Activated naive CD8-positive, alpha-beta T cell treated with anti-CD3 and anti-CD28 coated beads for 36 hours (primary cell): Measurements from ENCODE around the gene ALS2CL. TPM values are rescaled to one million over a fixed set of nuclear protein-coding genes. Genes with fewer than 3 reads are reported as not detected.
"Not testable (repeated sequence)": the region's sequence is repeated elsewhere in the genome, so short reads cannot be mapped to it uniquely, and the experiment has no call there.

ENCODE experiments used
- DNase-seq: peaks from one replicate; pipeline ENCODE4 v3.0.0; 2021
- H3K27ac Mint-ChIP-seq: one replicate; pipeline ENCODE4 v1.8.0; 2022; ENCODE audit warnings: mild to moderate bottlenecking, moderate library complexity, mixed read lengths
- H3K27me3 Mint-ChIP-seq: one replicate; pipeline ENCODE4 v1.8.0; 2022; ENCODE audit warnings: mild to moderate bottlenecking, mixed read lengths
- H3K36me3 Mint-ChIP-seq: one replicate; pipeline ENCODE4 v1.8.0; 2021; ENCODE audit warnings: mild to moderate bottlenecking, mixed read lengths
- H3K4me1 Mint-ChIP-seq: one replicate; pipeline ENCODE4 v1.8.0; 2021; ENCODE audit warnings: mixed read lengths
- H3K4me3 Mint-ChIP-seq: one replicate; pipeline ENCODE4 v1.8.0; 2022; ENCODE audit warnings: mild to moderate bottlenecking, moderate library complexity, mixed read lengths
- H3K9me3 Mint-ChIP-seq: one replicate; pipeline ENCODE4 v1.8.0; 2022; ENCODE audit warnings: mixed read lengths
- total RNA-seq, 2 experiments: library from RNA; stranded (reverse); gene quantifications; one replicate each; pipeline ENCODE4 v1.2.3, GENCODE V29; 2021

Gene ALS2CL
- total RNA-seq, 2 experiments from 2014 or later = 1.3 TPM

DNA sequence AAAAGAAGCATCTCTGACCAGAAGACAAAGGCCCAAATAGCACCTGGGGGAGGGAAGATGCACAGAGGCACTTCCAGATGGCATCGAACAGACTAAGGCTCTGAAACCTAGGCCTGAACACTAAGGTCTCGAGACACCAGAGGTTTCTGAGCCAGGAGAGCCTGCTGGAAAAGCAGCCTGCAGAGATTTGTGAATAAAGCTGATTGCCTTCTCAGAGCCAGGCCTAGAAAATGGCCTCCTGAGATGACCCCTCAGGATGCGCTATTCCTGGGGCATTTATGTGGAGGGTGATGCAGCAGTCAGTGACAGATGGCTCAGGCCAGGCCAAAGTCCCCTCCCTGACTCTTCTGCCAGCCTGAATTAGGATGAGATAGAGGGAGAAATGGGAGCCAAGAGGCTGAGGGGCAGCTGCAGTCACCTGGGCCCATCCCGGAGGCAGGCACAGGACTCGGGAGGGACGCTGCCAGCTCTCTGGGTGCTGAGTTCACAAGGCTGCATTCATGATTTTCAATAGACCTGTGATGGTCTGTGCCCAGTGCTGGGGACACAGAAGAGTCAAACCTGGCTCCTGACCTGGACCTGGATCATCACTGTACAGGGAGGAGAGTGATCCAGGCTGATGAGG lies 17.3 kb upstream of the ALS2CL start:
- Mint-ChIP-seq H3K27me3 (no peaks in the 10 kb centered on the region), H3K9me3 (no peaks in the 10 kb centered on the region), H3K4me1 (no peaks in the 10 kb centered on the region), H3K4me3 (no peak overlapping the region), H3K27ac (no peak overlapping the region), H3K36me3 (no peaks in the 10 kb centered on the region)
- no peak for DNase-seq

DNA sequence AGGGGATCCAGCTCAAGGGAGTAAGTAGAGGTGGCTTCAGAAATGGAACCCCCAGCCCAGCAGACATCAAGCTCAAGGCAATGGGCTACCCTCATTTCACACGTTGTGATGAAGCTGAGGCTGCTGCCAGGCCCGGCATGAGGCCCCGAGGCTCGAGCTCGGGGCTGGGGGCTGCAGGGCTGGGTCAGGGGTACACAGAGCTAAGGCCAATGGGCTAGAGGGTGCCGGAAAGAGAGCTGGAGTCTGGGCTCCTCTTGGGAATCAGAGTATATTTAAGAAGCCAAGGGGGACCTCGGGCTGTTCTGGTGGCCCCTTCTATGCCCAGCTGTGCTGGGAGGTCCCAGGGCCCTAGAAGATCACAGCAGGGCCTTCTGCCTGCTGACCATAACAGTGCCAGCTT lies 16.8 kb upstream of the ALS2CL start:
- no peak overlapping the region for H3K27ac Mint-ChIP-seq
- H3K27me3 Mint-ChIP-seq = no peaks in the 10 kb centered on the region
- no peaks in the 10 kb centered on the region for H3K36me3 Mint-ChIP-seq
- H3K4me3 Mint-ChIP-seq = no peak overlapping the region
- no peak for DNase-seq
- no peaks in the 10 kb centered on the region for H3K9me3 Mint-ChIP-seq
- no peaks in the 10 kb centered on the region for H3K4me1 Mint-ChIP-seq

DNA sequence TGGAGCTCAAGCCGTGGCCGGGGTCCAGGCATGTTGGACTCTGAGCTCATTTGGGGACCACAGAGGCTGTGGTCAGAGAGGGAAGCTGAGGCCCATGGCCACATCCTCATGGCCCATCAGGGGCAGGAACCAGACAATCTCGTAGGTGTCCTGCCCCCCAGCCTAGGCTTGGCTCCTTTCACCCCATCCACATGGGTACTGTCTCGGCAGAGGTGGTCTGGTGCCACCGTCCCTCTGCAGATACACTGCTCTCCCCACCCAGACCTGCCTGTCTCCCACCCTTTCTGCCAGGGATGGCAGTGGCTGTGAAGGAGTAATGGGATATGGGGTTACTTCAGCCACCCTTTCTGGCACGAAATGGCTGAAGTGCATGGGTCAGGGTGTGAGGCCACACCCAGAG lies 16.2 kb upstream of the ALS2CL start:
- H3K27me3 Mint-ChIP-seq = no peaks in the 10 kb centered on the region
- DNase-seq = no peak
- no peak overlapping the region for H3K27ac Mint-ChIP-seq
- H3K4me3 Mint-ChIP-seq = no peak overlapping the region
- H3K4me1 Mint-ChIP-seq = no peaks in the 10 kb centered on the region
- H3K36me3 Mint-ChIP-seq = no peaks in the 10 kb centered on the region
- no peaks in the 10 kb centered on the region for H3K9me3 Mint-ChIP-seq

DNA sequence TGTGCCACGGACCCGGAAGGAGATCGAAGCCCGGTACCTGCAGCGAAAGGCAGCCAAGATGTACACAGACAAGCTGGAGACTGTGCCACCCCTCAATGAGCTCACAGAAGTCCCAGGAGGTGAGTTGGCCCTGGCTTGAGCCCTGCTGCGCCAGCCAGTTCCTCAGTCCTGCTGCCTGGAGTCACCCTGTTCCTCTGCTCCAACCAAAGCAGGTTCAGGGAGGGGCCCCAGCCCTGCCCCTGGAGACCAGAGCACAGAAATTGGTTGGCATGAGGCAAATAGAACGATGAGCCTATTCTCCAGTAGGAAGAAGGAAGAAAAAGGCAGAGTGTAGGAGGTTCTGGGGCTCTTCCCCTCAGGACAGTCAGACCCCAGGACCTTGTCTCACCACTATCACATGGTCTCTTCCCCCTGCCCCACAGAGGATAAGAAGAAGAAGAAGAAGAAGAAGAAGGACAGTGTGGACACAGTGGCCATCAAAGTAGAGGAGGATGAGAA lies 15.7 kb upstream of the ALS2CL start:
- Mint-ChIP-seq H3K4me3 (no peak overlapping the region), H3K27me3 (no peaks in the 10 kb centered on the region), H3K36me3 (no peaks in the 10 kb centered on the region), H3K9me3 (no peaks in the 10 kb centered on the region), H3K27ac (no peak overlapping the region), H3K4me1 (no peaks in the 10 kb centered on the region)
- DNase-seq = no peak

DNA sequence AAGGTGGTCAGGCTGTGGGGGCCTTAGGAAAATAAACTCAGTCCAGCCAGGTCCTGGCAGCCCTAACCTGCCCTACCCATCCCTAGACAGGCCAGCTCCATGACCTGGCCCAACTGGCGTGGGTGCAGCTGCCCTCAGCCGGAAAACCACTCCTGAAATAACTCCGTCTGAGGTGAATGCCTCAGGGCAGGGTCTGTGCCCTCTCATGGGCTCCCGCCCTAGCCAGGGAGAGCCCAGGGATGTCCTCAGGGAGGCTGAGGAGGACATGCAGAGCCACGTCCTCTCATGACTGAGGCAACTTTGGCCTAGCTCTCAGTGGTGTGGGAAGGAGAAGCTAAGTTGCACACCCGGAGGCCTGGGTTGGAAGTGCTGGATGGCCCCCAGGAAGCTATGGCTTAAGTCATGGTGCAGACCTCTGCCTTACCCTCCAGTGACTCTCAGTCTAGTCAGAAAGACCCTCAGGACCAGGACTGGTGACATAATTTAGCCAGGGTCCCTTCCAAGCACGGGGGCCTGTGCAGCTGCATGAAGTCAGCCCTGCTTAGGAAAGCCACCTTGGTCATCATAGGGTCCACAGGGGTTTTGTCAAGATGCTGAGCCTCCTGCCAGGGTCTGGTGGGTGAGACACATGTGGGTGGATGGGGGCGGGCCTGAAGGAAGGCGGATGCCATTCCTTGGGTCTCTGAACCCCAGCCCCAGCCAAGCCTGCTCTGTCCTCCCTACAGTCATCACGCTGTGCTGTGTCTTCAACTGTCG lies 15.1 kb upstream of the ALS2CL start:
- no peak for DNase-seq
- Mint-ChIP-seq H3K36me3 (no peaks in the 10 kb centered on the region), H3K4me1 (no peaks in the 10 kb centered on the region), H3K27me3 (no peaks in the 10 kb centered on the region), H3K27ac (no peak overlapping the region), H3K4me3 (no peak overlapping the region), H3K9me3 (no peaks in the 10 kb centered on the region)

DNA sequence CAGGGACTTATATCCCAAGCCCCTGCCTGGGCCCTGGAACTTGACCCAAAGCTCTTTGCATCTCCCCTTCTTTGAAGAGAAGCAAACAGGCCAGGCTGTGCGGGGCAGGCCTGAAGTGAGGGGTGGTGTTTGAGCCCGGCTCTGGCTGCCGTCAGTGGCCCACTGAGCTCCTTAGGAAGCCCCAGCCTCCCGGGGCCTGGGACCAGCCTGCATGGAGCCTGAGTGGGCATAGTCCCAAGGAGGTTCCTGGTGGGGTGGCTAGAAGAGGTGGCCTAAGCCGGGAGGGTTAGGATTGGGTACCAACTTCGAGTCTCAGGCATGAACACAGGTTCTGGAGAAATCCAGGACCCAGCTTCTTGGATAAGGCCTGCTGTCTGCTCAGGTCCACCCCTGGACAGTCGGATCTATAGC lies 14.1 kb upstream of the ALS2CL start:
- Mint-ChIP-seq H3K9me3 (no peaks in the 10 kb centered on the region), H3K4me3 (no peak overlapping the region), H3K4me1 (no peaks in the 10 kb centered on the region), H3K27ac (no peak overlapping the region), H3K36me3 (no peaks in the 10 kb centered on the region), H3K27me3 (no peaks in the 10 kb centered on the region)
- DNase-seq = no peak

DNA sequence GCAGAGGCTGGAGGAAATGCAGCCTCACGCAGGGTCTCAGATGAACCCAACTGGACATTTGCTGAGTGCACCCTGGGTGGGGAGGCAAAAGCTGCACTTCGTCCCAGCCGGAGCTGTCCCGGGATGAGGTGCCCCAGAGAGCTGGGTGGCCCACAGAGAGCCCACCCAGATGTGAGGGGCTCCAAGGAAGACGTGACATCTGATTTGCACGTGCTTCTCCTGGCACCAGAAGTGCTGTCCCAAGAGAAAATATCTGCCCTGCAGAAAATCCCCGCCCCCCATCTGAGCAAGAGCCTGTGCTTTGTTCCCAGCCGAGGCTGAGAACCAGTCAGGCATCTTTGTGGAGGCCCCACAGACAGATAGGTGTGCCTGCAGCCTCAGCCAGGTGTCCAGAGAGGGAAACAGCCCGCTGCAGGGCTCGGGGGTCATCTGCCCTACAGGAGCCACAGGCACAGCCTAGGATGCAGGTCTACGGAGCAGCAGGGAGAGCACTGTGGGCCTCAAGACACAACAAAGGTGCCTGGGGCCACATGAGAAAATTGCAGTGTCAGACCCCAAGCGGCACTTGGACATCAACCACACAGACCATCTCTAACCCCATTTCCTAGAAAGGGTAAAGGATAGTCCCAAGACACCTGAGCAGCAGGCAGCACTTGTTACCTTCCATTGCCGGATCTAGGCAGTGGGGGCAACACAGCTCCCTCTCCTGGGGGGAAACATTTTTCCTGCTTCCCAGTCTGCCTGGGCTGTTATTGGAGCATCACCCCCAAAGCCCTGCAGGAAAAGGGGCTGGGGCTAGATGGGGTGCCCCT lies 13.5 kb upstream of the ALS2CL start:
- Mint-ChIP-seq H3K36me3 (no peaks in the 10 kb centered on the region), H3K27me3 (peaks cover 2% of the 10 kb centered on the region), H3K27ac (no peak overlapping the region), H3K4me3 (no peak overlapping the region), H3K9me3 (no peaks in the 10 kb centered on the region), H3K4me1 (no peaks in the 10 kb centered on the region)
- DNase-seq = no peak

DNA sequence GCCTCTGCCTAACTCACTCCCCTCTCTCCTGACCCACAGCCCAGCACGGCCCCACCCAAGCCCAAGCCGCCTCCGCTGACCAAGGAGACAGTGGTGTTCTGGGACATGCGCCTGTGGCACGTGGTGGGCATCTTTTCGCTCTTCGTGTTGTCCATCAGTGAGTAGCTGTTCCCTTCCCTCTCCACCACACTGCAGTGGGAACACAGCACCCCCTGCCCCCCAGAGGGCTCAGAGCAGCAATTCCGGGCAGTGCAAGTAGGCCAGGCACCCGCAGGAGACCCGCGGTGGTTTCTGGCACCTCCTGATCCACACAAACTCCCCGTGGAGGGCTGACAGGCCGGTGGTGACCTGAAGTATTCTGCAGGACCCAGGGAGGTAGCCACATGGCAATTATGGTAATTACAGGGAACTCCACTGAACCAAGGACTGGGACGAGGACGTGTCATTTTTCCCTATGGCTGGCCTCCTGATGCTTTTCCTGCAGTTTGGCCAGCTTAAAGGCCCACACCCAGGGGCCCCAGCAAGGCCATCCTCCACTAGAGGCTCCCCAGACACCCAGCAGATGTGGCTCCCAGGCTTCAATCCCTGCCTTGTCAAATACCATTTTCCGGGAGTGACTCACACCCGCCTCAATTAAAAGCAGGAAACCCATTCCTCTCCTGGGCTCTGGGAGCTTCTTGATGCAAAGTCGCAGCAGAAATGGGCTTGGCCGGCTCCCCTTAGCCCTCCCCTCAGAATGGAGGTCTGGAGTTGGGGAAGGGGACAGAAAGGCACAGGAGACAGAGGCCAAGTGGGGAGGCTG lies 12.5 kb upstream of the ALS2CL start:
- no peak for DNase-seq
- Mint-ChIP-seq H3K36me3 (no peaks in the 10 kb centered on the region), H3K9me3 (no peaks in the 10 kb centered on the region), H3K4me1 (peaks cover 2% of the 10 kb centered on the region), H3K27ac (no peak overlapping the region), H3K4me3 (no peak overlapping the region), H3K27me3 (peaks cover 8% of the 10 kb centered on the region)

DNA sequence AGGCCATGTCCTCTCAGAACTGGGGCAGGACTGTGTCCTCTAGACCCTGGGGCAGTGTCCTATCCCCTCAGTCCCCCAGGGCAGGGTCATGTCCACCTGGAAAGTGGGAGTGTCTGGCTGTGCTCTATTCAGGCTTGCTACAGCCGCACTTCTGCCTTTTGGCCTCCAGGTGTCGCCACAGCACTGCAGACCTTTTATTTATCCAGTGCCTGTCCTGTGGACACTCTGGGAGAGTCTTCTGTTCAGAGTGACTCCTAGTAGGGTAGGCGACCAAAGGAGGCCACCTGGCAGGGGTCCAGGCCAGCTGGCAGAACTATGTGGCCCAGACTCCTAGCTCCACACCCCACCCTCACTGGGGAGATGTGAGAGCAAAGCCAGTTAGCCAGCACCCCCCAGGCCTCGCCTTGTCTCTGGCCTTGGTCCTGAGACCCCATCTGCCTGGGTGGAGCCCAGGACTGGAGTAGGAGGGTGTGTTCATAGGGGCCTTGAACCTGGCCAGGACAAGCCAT lies 11.6 kb upstream of the ALS2CL start:
- DNase-seq = peak; percentile 54
- Mint-ChIP-seq H3K9me3 (no peaks in the 10 kb centered on the region), H3K36me3 (no peaks in the 10 kb centered on the region), H3K4me3 (no peak overlapping the region), H3K27me3 (peaks cover 8% of the 10 kb centered on the region), H3K4me1 (peaks cover 2% of the 10 kb centered on the region), H3K27ac (no peak overlapping the region)

DNA sequence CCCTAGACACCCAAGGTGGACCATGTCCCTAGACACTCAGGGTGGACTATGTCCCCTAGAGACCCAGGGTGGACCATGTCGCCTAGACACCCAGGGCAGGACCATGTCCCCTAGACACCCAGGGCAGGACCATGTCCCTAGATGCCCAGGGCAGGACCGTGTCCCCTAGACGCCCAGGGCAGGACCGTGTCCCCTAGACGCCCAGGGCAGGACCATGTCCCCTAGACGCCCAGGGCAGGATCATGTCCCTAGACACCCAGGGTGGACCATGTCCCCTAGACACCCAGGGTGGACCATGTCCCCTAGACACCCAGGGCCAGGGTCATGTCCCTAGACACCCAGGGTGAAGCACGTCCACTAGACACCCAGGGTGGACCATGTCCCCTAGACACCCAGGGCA lies 10.9 kb upstream of the ALS2CL start:
- H3K36me3 Mint-ChIP-seq, DNase-seq, H3K27me3 Mint-ChIP-seq, H3K4me3 Mint-ChIP-seq, H3K9me3 Mint-ChIP-seq, H3K4me1 Mint-ChIP-seq, H3K27ac Mint-ChIP-seq: not testable (repeated sequence)

DNA sequence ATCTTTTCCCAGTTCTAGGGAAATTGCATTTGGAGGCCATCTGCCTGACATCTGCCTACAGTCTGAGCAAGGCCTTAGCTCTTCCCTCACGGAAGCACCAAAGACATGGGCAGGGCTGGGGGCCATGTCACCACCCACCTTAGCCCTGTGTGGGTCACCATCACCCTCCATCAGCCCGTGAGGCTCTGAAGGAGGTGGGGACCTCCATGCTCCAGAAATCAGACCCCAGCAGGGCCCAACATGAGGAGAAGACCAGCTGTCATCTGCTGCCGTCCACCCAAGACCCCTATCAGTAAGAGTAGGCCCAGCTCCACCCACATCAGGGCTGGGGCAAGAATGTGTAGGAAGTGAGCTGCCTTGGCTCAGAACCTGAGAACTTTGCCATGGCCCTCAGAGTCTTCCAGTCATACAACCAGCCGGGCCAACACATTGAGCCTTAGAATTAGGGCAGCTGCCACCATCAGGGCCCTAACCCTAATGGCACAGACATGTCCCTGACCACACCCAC lies 9.6 kb upstream of the ALS2CL start:
- Mint-ChIP-seq H3K4me3 (no peak overlapping the region), H3K9me3 (no peaks in the 10 kb centered on the region), H3K4me1 (peaks cover 2% of the 10 kb centered on the region), H3K36me3 (no peaks in the 10 kb centered on the region), H3K27ac (no peak overlapping the region), H3K27me3 (peaks cover 8% of the 10 kb centered on the region)
- DNase-seq = no peak

DNA sequence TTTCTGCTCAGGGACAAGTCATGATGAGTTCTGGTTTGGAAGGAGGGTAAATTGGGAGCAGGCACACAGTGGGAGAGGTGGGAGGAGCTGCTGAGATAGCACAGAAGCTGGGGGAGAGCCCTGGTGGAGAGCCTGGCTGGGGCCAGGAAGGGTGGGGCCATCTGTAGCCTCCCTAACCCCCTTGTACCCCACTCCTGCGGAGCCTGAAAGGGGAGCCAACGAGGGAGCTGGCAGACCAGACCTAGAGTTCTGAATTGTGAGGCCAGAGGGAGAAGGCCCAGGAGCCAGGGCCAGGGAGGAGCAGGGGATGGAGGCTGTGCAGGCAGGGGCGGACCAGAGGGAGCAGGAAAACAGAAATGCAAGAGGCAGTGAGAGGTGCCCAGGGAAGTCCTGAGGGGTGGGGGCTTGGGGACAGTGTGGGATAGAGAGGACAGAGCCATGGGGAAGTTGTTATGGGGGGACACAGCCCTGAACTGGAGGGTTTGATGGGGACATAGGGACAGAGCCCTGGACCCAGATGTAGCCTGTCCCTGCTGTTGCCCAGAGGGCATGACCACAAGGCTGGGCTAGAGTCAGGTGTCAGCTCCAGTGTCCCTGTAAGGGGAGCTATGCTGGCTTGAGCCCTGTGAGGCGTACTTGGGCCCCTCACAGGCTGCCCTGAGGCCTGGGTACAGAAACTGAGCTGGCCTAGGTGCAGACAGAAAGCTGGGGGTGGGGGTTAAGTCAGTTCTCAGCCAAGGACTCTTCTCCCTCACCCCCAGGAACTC lies 8.9 kb upstream of the ALS2CL start:
- H3K36me3 Mint-ChIP-seq = no peaks in the 10 kb centered on the region
- H3K27me3 Mint-ChIP-seq = peaks cover 8% of the 10 kb centered on the region
- no peaks in the 10 kb centered on the region for H3K9me3 Mint-ChIP-seq
- H3K4me1 Mint-ChIP-seq = peaks cover 2% of the 10 kb centered on the region
- no peak overlapping the region for H3K27ac Mint-ChIP-seq
- H3K4me3 Mint-ChIP-seq = no peak overlapping the region
- no peak for DNase-seq

DNA sequence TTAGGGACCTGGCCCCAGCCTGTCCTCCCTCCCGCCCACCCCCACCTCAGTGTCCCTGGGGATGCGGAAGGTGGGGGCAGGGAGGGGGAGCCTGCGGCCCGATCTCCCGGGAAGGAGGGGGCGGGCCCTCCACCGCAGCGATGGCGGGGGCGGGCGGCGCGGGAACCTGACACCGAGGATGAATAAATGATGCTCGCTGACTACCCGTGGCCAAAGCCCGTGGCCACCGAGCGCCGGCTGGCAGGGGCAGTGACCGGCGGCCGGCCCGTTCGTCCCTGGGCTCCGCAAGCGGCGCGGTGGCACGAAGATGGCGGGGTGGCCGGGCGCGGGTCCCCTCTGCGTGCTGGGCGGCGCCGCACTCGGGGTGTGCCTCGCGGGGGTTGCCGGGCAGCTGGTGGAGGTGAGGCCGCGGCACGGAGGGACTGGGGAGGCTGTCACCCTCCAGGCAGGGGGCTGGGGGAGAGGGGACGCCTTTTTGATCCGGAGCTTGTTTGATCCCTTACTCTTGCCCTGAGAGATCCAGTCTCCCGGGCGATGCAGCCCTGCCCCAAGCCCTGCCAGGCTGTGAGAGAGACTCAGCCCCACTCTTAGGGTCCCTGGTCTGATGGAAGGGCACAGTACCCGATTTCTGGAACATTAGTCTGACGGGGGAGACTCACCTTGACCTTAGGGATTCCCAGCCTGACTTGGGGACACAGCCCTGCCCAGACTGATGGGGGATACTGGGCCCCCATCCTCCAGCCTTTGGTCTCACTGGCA lies 7.9 kb upstream of the ALS2CL start, which contains the start of gene TMIE:
TMIE (plus strand) TSS at position 212 of the 759 bp plus-strand sequence; CDS start at position 308, 96 bp downstream.
- no peak within 1 kb of the TSS for H3K4me3 Mint-ChIP-seq
- DNase-seq = no peak
- no peaks in the 10 kb centered on the region for H3K9me3 Mint-ChIP-seq
- no peak within 1 kb of the TSS for H3K27ac Mint-ChIP-seq
- peaks cover 8% of the 10 kb centered on the region for H3K27me3 Mint-ChIP-seq
- H3K4me1 Mint-ChIP-seq = peaks cover 2% of the 10 kb centered on the region
- no peaks in the 10 kb centered on the region for H3K36me3 Mint-ChIP-seq
